ENCODE measurements around the gene FBRSL1.
"Not testable (repeated sequence)": the region's sequence is repeated elsewhere in the genome, so short reads cannot be mapped to it uniquely, and the experiment has no call there.

FBRSL1 gene

GRCh38 chr12:132474237-132474741 lies 15.7 kb upstream of the FBRSL1 start:
- no peak for TF ChIP-seq EZH2 (optimal IDR thresholded peaks at IDR 0.05; ENCODE audit: low read depth, low read length)
- no peak for TF ChIP-seq CTCF (IDR thresholded peaks at IDR 0.05; ENCODE audit: low read length)
- TF ChIP-seq EZH2phosphoT487 (IDR thresholded peaks at IDR 0.05; ENCODE audit: low read length) = no peak
- H3K9me2 ChIP-seq (replicated peaks; ENCODE audit: insufficient read depth, low read length) = no peaks in the 10 kb centered on the region
- no peak overlapping the region for H3K9ac ChIP-seq (ENCODE audit: low read length)
- no peak for DNase-seq
- no peak overlapping the region for H3K4me2 ChIP-seq (ENCODE audit: low read depth, low read length)
- peaks cover 13% of the 10 kb centered on the region; the same call in 1 of the 2 replicates for H3K27me3 ChIP-seq (replicated peaks; ENCODE audit: insufficient read depth, low read length)
- no peak overlapping the region for H3K27ac ChIP-seq (ENCODE audit: low read length)
- no peaks in the 10 kb centered on the region for H3K36me3 ChIP-seq (replicated peaks; ENCODE audit: insufficient read depth, low read length)
- no peaks in the 10 kb centered on the region for H3K79me2 ChIP-seq (ENCODE audit: low read length)
- no peaks in the 10 kb centered on the region for H3K4me1 ChIP-seq (ENCODE audit: low read length)
- no peaks in the 10 kb centered on the region for H3K9me3 ChIP-seq (replicated peaks; ENCODE audit: insufficient read depth, low read length)
- H3K4me3 ChIP-seq (ENCODE audit: low read length) = no peak overlapping the region
- no peaks in the 10 kb centered on the region for H4K20me1 ChIP-seq (ENCODE audit: insufficient read depth, low read length)
- no peaks in the 10 kb centered on the region for H3F3A ChIP-seq (ENCODE audit: insufficient read depth, low read length)
- no peak overlapping the region for H2AFZ ChIP-seq (ENCODE audit: low read length)

GRCh38 chr12:132474799-132475303 lies 15.1 kb upstream of the FBRSL1 start:
- H3K27ac ChIP-seq (ENCODE audit: low read length); H3K36me3 ChIP-seq (replicated peaks; ENCODE audit: insufficient read depth, low read length); H3F3A ChIP-seq (ENCODE audit: insufficient read depth, low read length); H3K9ac ChIP-seq (ENCODE audit: low read length); H3K79me2 ChIP-seq (ENCODE audit: low read length); H3K9me2 ChIP-seq (replicated peaks; ENCODE audit: insufficient read depth, low read length); H2AFZ ChIP-seq (ENCODE audit: low read length); H3K4me1 ChIP-seq (ENCODE audit: low read length); H3K4me3 ChIP-seq (ENCODE audit: low read length); H3K9me3 ChIP-seq (replicated peaks; ENCODE audit: insufficient read depth, low read length); DNase-seq; H4K20me1 ChIP-seq (ENCODE audit: insufficient read depth, low read length); H3K4me2 ChIP-seq (ENCODE audit: low read depth, low read length): not testable (repeated sequence)
- H3K27me3 ChIP-seq (replicated peaks; ENCODE audit: insufficient read depth, low read length) = peaks cover 13% of the 10 kb centered on the region; the same call in 1 of the 2 replicates

- Histone ChIP-seq H3K4me1 (ENCODE audit: low read length) (no peaks in the 10 kb centered on the region), H3K9me2 (replicated peaks; ENCODE audit: insufficient read depth, low read length) (no peaks in the 10 kb centered on the region), H3K9me3 (replicated peaks; ENCODE audit: insufficient read depth, low read length) (no peaks in the 10 kb centered on the region), H3F3A (ENCODE audit: insufficient read depth, low read length) (no peaks in the 10 kb centered on the region), H3K4me2 (ENCODE audit: low read depth, low read length) (no peak overlapping the region), H3K4me3 (ENCODE audit: low read length) (no peak overlapping the region), H3K9ac (ENCODE audit: low read length) (no peak overlapping the region), H3K27me3 (replicated peaks; ENCODE audit: insufficient read depth, low read length) (peaks cover 17% of the 10 kb centered on the region), H3K27ac (ENCODE audit: low read length) (no peak overlapping the region), H2AFZ (ENCODE audit: low read length) (no peak overlapping the region), H3K79me2 (ENCODE audit: low read length) (no peaks in the 10 kb centered on the region), H4K20me1 (ENCODE audit: insufficient read depth, low read length) (no peaks in the 10 kb centered on the region), H3K36me3 (replicated peaks; ENCODE audit: insufficient read depth, low read length) (no peaks in the 10 kb centered on the region)
- TF ChIP-seq EZH2phosphoT487 (IDR thresholded peaks at IDR 0.05; ENCODE audit: low read length) = no peak
- no peak for TF ChIP-seq EZH2 (optimal IDR thresholded peaks at IDR 0.05; ENCODE audit: low read depth, low read length)
- no peak for TF ChIP-seq CTCF (IDR thresholded peaks at IDR 0.05; ENCODE audit: low read length)
- DNase-seq = no peak
Observed at GRCh38 chr12:132475304-132476037, 14.5 kb upstream of the FBRSL1 start.

- no peak overlapping the region for H2AFZ ChIP-seq (ENCODE audit: low read length)
- no peak overlapping the region for H3K4me3 ChIP-seq (ENCODE audit: low read length)
- H3K4me1 ChIP-seq (ENCODE audit: low read length) = no peaks in the 10 kb centered on the region
- H3K9ac ChIP-seq (ENCODE audit: low read length) = no peak overlapping the region
- peaks cover 22% of the 10 kb centered on the region for H3K27me3 ChIP-seq (replicated peaks; ENCODE audit: insufficient read depth, low read length)
- no peaks in the 10 kb centered on the region for H3K9me2 ChIP-seq (replicated peaks; ENCODE audit: insufficient read depth, low read length)
- no peak overlapping the region for H3K27ac ChIP-seq (ENCODE audit: low read length)
- TF ChIP-seq EZH2 (optimal IDR thresholded peaks at IDR 0.05; ENCODE audit: low read depth, low read length) = no peak
- no peak for TF ChIP-seq CTCF (IDR thresholded peaks at IDR 0.05; ENCODE audit: low read length)
- TF ChIP-seq EZH2phosphoT487 (IDR thresholded peaks at IDR 0.05; ENCODE audit: low read length) = no peak
- H4K20me1 ChIP-seq (ENCODE audit: insufficient read depth, low read length) = no peaks in the 10 kb centered on the region
- no peaks in the 10 kb centered on the region for H3K79me2 ChIP-seq (ENCODE audit: low read length)
- H3K4me2 ChIP-seq (ENCODE audit: low read depth, low read length) = no peak overlapping the region
- H3F3A ChIP-seq (ENCODE audit: insufficient read depth, low read length) = no peaks in the 10 kb centered on the region
- no peaks in the 10 kb centered on the region for H3K9me3 ChIP-seq (replicated peaks; ENCODE audit: insufficient read depth, low read length)
- DNase-seq = no peak
- no peaks in the 10 kb centered on the region for H3K36me3 ChIP-seq (replicated peaks; ENCODE audit: insufficient read depth, low read length)
Observed at GRCh38 chr12:132476038-132476414, 13.9 kb upstream of the FBRSL1 start.
